ENCODE measurements around the gene TSC22D1.

TSC22D1 gene

DNA sequence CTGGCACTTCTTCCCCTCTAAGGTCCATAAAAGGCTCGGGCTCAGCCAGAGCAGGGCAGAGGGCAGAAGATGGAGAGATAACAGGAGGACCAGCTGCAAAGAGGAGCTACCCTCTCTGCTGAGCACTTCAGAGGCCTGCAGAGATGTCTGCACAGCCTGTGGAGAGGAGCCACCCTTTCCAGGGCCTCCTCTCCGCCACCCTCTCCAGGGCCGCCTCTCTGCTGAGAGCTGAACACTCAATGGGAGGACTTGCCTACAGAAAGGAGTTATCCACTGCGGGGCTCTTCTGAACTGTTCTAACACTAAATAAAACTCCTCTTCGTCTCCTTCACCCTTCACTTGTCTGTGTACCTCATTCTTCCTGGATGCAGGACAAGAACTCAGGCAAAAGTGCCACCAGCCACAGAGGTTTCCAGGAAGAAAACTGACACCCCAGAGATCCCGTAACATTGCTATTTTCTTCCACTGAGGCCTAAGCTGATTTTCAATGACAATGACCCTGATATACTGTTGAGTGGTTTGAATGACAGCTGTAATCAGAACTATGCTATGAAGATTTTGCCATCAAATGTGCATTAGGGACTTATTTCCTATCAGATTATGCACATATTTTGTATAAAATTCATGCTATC lies 16.2 kb upstream of the TSC22D1 start:
- no peaks in the 10 kb centered on the region for H3K4me1 ChIP-seq (ENCODE audit: control insufficient read depth in 1 of 2, insufficient read depth in 2 of 2, low read length in 2 of 2)
- H3K36me3 ChIP-seq (ENCODE audit: control insufficient read depth in 1 of 2, insufficient read depth in 2 of 2, low read length in 2 of 2): no peaks in the 10 kb centered on the region
- no peak overlapping the region for H4K91ac ChIP-seq (ENCODE audit: low read depth, low read length)
- no peak overlapping the region for H3K4me3 ChIP-seq (ENCODE audit: low read depth, low read length)
- no peak overlapping the region for H3K4me2 ChIP-seq (ENCODE audit: low read length)
- H2BK120ac ChIP-seq (ENCODE audit: insufficient read depth, low read length, poor library complexity): no peak overlapping the region
- no peak overlapping the region for H3K27ac ChIP-seq (ENCODE audit: low read depth, low read length)
- no peak overlapping the region for H3K18ac ChIP-seq (ENCODE audit: low read length)
- no peaks in the 10 kb centered on the region for H3K79me1 ChIP-seq (ENCODE audit: low read length)
- H4K12ac ChIP-seq (ENCODE audit: low read depth, low read length): no peak overlapping the region
- H3K9me3 ChIP-seq (ENCODE audit: insufficient read depth, low read depth, low read length): no peaks in the 10 kb centered on the region
- H3K27me3 ChIP-seq (ENCODE audit: insufficient read depth, low read length): no peaks in the 10 kb centered on the region
- no peak overlapping the region for H3K14ac ChIP-seq (ENCODE audit: low read length)
- no peak overlapping the region for H3K23ac ChIP-seq (ENCODE audit: low read length)
- H2BK5ac ChIP-seq (ENCODE audit: low read depth, low read length, poor library complexity): no peak overlapping the region
- H3K9ac ChIP-seq (ENCODE audit: low read length): no peak overlapping the region
- H3K79me2 ChIP-seq (ENCODE audit: control insufficient read depth, insufficient read depth, low read length, poor library complexity): no peaks in the 10 kb centered on the region
- no peak overlapping the region for H2BK12ac ChIP-seq (ENCODE audit: low read length)
- no CpG with 5 or more reads among the region's 6 CpGs for WGBS (ENCODE audit: extremely low coverage, insufficient coverage, insufficient read length)
- DNase-seq: no peak
- H4K8ac ChIP-seq (ENCODE audit: low read depth, low read length): no peak overlapping the region
- H3K4ac ChIP-seq (ENCODE audit: low read depth, low read length): no peak overlapping the region
- no peak overlapping the region for H2AK5ac ChIP-seq (ENCODE audit: low read length)
- H2AFZ ChIP-seq (ENCODE audit: insufficient read depth, low read length, poor library complexity): no peak overlapping the region

GRCh38 chr13:44591316-44591715 lies 15.2 kb upstream of the TSC22D1 start:
- Histone ChIP-seq H3K27ac (ENCODE audit: low read depth, low read length) (no peak overlapping the region), H4K91ac (ENCODE audit: low read depth, low read length) (no peak overlapping the region), H3K36me3 (ENCODE audit: control insufficient read depth in 1 of 2, insufficient read depth in 2 of 2, low read length in 2 of 2) (no peaks in the 10 kb centered on the region), H3K14ac (ENCODE audit: low read length) (no peak overlapping the region), H3K23ac (ENCODE audit: low read length) (no peak overlapping the region), H3K79me1 (ENCODE audit: low read length) (no peaks in the 10 kb centered on the region), H3K27me3 (ENCODE audit: insufficient read depth, low read length) (no peaks in the 10 kb centered on the region), H3K18ac (ENCODE audit: low read length) (no peak overlapping the region), H4K8ac (ENCODE audit: low read depth, low read length) (no peak overlapping the region), H3K9me3 (ENCODE audit: insufficient read depth, low read depth, low read length) (no peaks in the 10 kb centered on the region), H3K79me2 (ENCODE audit: control insufficient read depth, insufficient read depth, low read length, poor library complexity) (no peaks in the 10 kb centered on the region), H2BK120ac (ENCODE audit: insufficient read depth, low read length, poor library complexity) (no peak overlapping the region), H2BK12ac (ENCODE audit: low read length) (no peak overlapping the region), H2AFZ (ENCODE audit: insufficient read depth, low read length, poor library complexity) (no peak overlapping the region), H2BK5ac (ENCODE audit: low read depth, low read length, poor library complexity) (no peak overlapping the region), H3K4me2 (ENCODE audit: low read length) (no peak overlapping the region), H4K12ac (ENCODE audit: low read depth, low read length) (no peak overlapping the region), H3K9ac (ENCODE audit: low read length) (no peak overlapping the region), H2AK5ac (ENCODE audit: low read length) (no peak overlapping the region), H3K4me1 (ENCODE audit: control insufficient read depth in 1 of 2, insufficient read depth in 2 of 2, low read length in 2 of 2) (no peaks in the 10 kb centered on the region), H3K4ac (ENCODE audit: low read depth, low read length) (no peak overlapping the region), H3K4me3 (ENCODE audit: low read depth, low read length) (no peak overlapping the region)
- no CpG with 5 or more reads among the region's 15 CpGs for WGBS (ENCODE audit: extremely low coverage, insufficient coverage, insufficient read length)
- DNase-seq: peak in 1 of 2 donors; percentile 55

DNA sequence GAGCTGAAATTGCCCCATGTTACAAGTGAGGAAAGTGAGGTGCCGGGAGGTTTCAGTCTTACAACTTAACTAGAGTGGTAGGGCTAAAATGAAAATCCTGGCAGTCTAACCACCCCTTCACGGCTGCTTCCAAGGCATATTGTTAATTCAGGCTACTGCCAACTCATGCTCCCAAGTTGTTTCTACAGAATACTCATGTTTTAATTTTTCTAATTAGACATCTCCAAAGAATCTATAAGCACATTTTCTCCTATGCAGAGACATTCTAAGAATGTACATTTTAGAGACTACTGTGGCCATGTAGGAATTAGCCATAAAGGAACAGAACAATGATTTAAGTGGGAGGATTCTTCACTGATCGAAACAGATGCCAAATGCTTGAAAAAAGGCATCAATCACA lies 7.0 kb upstream of the TSC22D1 start:
- WGBS (ENCODE audit: extremely low coverage, insufficient coverage, insufficient read length): no CpG with 5 or more reads among the region's 3 CpGs
- no peak overlapping the region for H3K9ac ChIP-seq (ENCODE audit: low read length)
- H3K36me3 ChIP-seq (ENCODE audit: control insufficient read depth in 1 of 2, insufficient read depth in 2 of 2, low read length in 2 of 2): no peaks in the 10 kb centered on the region
- no peaks in the 10 kb centered on the region for H3K4me1 ChIP-seq (ENCODE audit: control insufficient read depth in 1 of 2, insufficient read depth in 2 of 2, low read length in 2 of 2)
- no peak overlapping the region for H3K27ac ChIP-seq (ENCODE audit: low read depth, low read length)
- H3K14ac ChIP-seq (ENCODE audit: low read length): no peak overlapping the region
- no peak overlapping the region for H3K4me2 ChIP-seq (ENCODE audit: low read length)
- no peak overlapping the region for H2AK5ac ChIP-seq (ENCODE audit: low read length)
- no peak overlapping the region for H4K91ac ChIP-seq (ENCODE audit: low read depth, low read length)
- H3K27me3 ChIP-seq (ENCODE audit: insufficient read depth, low read length): no peaks in the 10 kb centered on the region
- no peak overlapping the region for H4K12ac ChIP-seq (ENCODE audit: low read depth, low read length)
- no peak overlapping the region for H3K23ac ChIP-seq (ENCODE audit: low read length)
- no peak overlapping the region for H3K4me3 ChIP-seq (ENCODE audit: low read depth, low read length)
- no peak overlapping the region for H3K18ac ChIP-seq (ENCODE audit: low read length)
- no peaks in the 10 kb centered on the region for H3K79me2 ChIP-seq (ENCODE audit: control insufficient read depth, insufficient read depth, low read length, poor library complexity)
- no peak overlapping the region for H2BK5ac ChIP-seq (ENCODE audit: low read depth, low read length, poor library complexity)
- H2AFZ ChIP-seq (ENCODE audit: insufficient read depth, low read length, poor library complexity): no peak overlapping the region
- peak in 1 of 2 donors; percentile 21 for DNase-seq
- H2BK12ac ChIP-seq (ENCODE audit: low read length): no peak overlapping the region
- H2BK120ac ChIP-seq (ENCODE audit: insufficient read depth, low read length, poor library complexity): no peak overlapping the region
- no peaks in the 10 kb centered on the region for H3K9me3 ChIP-seq (ENCODE audit: insufficient read depth, low read depth, low read length)
- H4K8ac ChIP-seq (ENCODE audit: low read depth, low read length): no peak overlapping the region
- H3K4ac ChIP-seq (ENCODE audit: low read depth, low read length): no peak overlapping the region
- no peaks in the 10 kb centered on the region for H3K79me1 ChIP-seq (ENCODE audit: low read length)

DNA sequence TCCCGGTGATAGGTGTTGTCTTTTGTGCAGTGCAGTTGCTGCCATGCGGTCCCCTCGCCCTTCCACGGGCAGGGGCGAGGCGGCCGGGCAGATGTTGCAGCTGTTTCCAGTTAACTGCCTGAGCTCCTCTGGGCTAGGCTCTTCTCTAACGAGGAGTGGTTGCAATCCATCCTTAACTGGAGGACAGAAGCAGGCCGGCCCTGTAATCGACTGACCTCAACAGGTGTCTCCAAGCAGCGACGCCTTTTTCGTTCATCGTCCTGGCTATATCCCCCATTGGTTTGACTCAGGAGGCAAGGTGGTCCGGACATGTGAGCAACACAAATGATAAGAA lies 1.9 kb upstream of the TSC22D1 start:
- Histone ChIP-seq H3K4me3 (ENCODE audit: low read depth, low read length) (peak overlapping the region; percentile 83), H4K8ac (ENCODE audit: low read depth, low read length) (peak overlapping the region; percentile 68), H4K12ac (ENCODE audit: low read depth, low read length) (peak overlapping the region; percentile 57), H2AK5ac (ENCODE audit: low read length) (no peak overlapping the region), H3K23ac (ENCODE audit: low read length) (no peak overlapping the region), H2BK12ac (ENCODE audit: low read length) (peak overlapping the region; percentile 27), H3K9ac (ENCODE audit: low read length) (peak overlapping the region; percentile 90), H3K4me1 (ENCODE audit: control insufficient read depth in 1 of 2, insufficient read depth in 2 of 2, low read length in 2 of 2) (peaks cover 13 to 20% of the 10 kb centered on the region in 2 experiments), H3K27ac (ENCODE audit: low read depth, low read length) (peak overlapping the region; percentile 98), H3K79me2 (ENCODE audit: control insufficient read depth, insufficient read depth, low read length, poor library complexity) (peaks cover 15% of the 10 kb centered on the region), H3K14ac (ENCODE audit: low read length) (peak overlapping the region; percentile 52), H3K18ac (ENCODE audit: low read length) (peak overlapping the region; percentile 77), H3K4me2 (ENCODE audit: low read length) (peak overlapping the region; percentile 98), H3K27me3 (ENCODE audit: insufficient read depth, low read length) (no peaks in the 10 kb centered on the region), H2BK120ac (ENCODE audit: insufficient read depth, low read length, poor library complexity) (peak overlapping the region; percentile 48), H3K79me1 (ENCODE audit: low read length) (peaks cover 19% of the 10 kb centered on the region), H3K9me3 (ENCODE audit: insufficient read depth, low read depth, low read length) (no peaks in the 10 kb centered on the region), H3K4ac (ENCODE audit: low read depth, low read length) (peak overlapping the region; percentile 5), H4K91ac (ENCODE audit: low read depth, low read length) (peak overlapping the region; percentile 90), H3K36me3 (ENCODE audit: control insufficient read depth in 1 of 2, insufficient read depth in 2 of 2, low read length in 2 of 2) (peaks cover 3 to 4% of the 10 kb centered on the region in 2 experiments), H2AFZ (ENCODE audit: insufficient read depth, low read length, poor library complexity) (peak overlapping the region; percentile 72), H2BK5ac (ENCODE audit: low read depth, low read length, poor library complexity) (peak overlapping the region; percentile 70)
- WGBS (ENCODE audit: extremely low coverage, insufficient coverage, insufficient read length): no CpG with 5 or more reads among the region's 15 CpGs
- DNase-seq: peak in 1 of 2 donors; percentile 21

Measured in trophoblast cell (in vitro differentiated cells and primary cell).